Stimulated activated CD4-positive, alpha-beta T cell treated with anti-CD3 and anti-CD28 coated beads, Interleukin-1b, Interleukin-23, amount 100 ng/mL, for 4 hours (primary cell): ENCODE data around the gene GNAI2.

Experiments used
- DNase-seq, 2 donors: peaks; one replicate each; pipeline ENCODE4 v3.0.0-alpha.2; 2020; ENCODE audit warnings: low read depth in 2 of 2

Gene GNAI2

GRCh38 chr3:50235716-50236483, at the start of gene GNAI2:
TSS of gene GNAI2 (plus strand) at chr3:50236204. CDS start at chr3:50236336, 132 bp downstream.
- peak; percentile 98 for DNase-seq

GRCh38 chr3:50187750-50188149, 48.3 kb upstream of the GNAI2 start:
- no peak for DNase-seq

GRCh38 chr3:50189274-50189673, 46.7 kb upstream of the GNAI2 start:
- no peak for DNase-seq

GRCh38 chr3:50189989-50190388, 46.0 kb upstream of the GNAI2 start:
- DNase-seq: no peak

- no peak for DNase-seq
Measured at GRCh38 chr3:50190936-50191660, 44.9 kb upstream of the GNAI2 start, which contains the start of gene GNAT1. TSS of gene GNAT1 (plus strand) at chr3:50191610. CDS start at chr3:50191726, 116 bp downstream.

GRCh38 chr3:50192124-50192523, 43.9 kb upstream of the GNAI2 start:
- DNase-seq: no peak

GRCh38 chr3:50192689-50193141, 43.3 kb upstream of the GNAI2 start:
- DNase-seq: peak; percentile 83 to 85

- no peak for DNase-seq
Measured at GRCh38 chr3:50193286-50193685, 42.7 kb upstream of the GNAI2 start.

GRCh38 chr3:50193746-50194127, 42.3 kb upstream of the GNAI2 start:
- no peak for DNase-seq

- peak; percentile 80 to 93 for DNase-seq
Measured at GRCh38 chr3:50194128-50194902, 41.7 kb upstream of the GNAI2 start.

GRCh38 chr3:50194903-50195500, 41.0 kb upstream of the GNAI2 start:
- peak in 1 of 2 donors; percentile 23 for DNase-seq

- DNase-seq: no peak
Measured at GRCh38 chr3:50195501-50196252, 40.3 kb upstream of the GNAI2 start.

- no peak for DNase-seq
Measured at GRCh38 chr3:50196253-50196801, 39.7 kb upstream of the GNAI2 start.

GRCh38 chr3:50201573-50202315, 34.3 kb upstream of the GNAI2 start:
- no peak for DNase-seq

GRCh38 chr3:50202353-50203112, 33.5 kb upstream of the GNAI2 start:
- DNase-seq: no peak

- no peak for DNase-seq
Measured at GRCh38 chr3:50203113-50203808, 32.7 kb upstream of the GNAI2 start.

GRCh38 chr3:50203809-50204803, 31.9 kb upstream of the GNAI2 start:
- DNase-seq: no peak
